ENCODE results near the gene ZNF217.
"Not testable (repeated sequence)": the region's sequence is repeated elsewhere in the genome, so short reads cannot be mapped to it uniquely, and the experiment has no call there.

- TF ChIP-seq CTCF (conservative IDR thresholded peaks at IDR 0.05; ENCODE audit: low read length); EZH2phosphoT487 (IDR thresholded peaks at IDR 0.05; ENCODE audit: borderline replicate concordance): not testable (repeated sequence)
Observed at GRCh38 chr20:53551719-53552571, 41.7 kb downstream of the ZNF217 start.

Data from Loucy (cell line).